HG03108 (cell line): ENCODE measurements around the gene C12orf42.

Experiments
- ATAC-seq: cut with Tn5 transposase; IDR thresholded peaks from one replicate; pipeline ENCODE4 v1.9.1; 2021; ENCODE audit warnings: moderate library complexity; ENCODE audit not compliant: unreplicated experiment

The C12orf42 gene

GRCh38 chr12:103273645-103274044 is 222.1 kb downstream of the C12orf42 start:
- ATAC-seq = no peak

- ATAC-seq = no peak
Observed at GRCh38 chr12:103272949-103273348, 222.8 kb downstream of the C12orf42 start.

GRCh38 chr12:103269946-103270345 is 225.8 kb downstream of the C12orf42 start:
- ATAC-seq = no peak

GRCh38 chr12:103268831-103269514 is 226.8 kb downstream of the C12orf42 start:
- no peak for ATAC-seq

GRCh38 chr12:103257763-103258162 is 238.0 kb downstream of the C12orf42 start:
- no peak for ATAC-seq
